Heart right ventricle (tissue), 16 donors: Measurements from ENCODE around the gene TXK. TPM values are rescaled to one million over a fixed set of nuclear protein-coding genes. Genes with fewer than 3 reads are reported as not detected.
A peak's percentile ranks its signal among the peaks of the same experiment; 100 is the strongest.

Source experiments
- ATAC-seq, 8 donors: fragments of 200-7000 bp; cut with Tn5 transposase; one replicate each; pipeline ENCODE4 v1.9.1; 2020; ENCODE audit warnings: mild to moderate bottlenecking in 8 of 8, moderate library complexity in 8 of 8, moderate number of reproducible peaks in 1 of 8
- DNase-seq, 2 donors: peaks; one replicate each; pipeline ENCODE4 v3.0.0-alpha.2; 2020
- H3K27ac ChIP-seq, 10 donors: fragments of 200-600 bp; sonication (generic) in 2 of 10; one replicate each; pipeline versions ENCODE4 v1.5.0 to v1.8.0; 2020 to 2022; ENCODE audit warnings: mild to moderate bottlenecking in 3 of 10
- H3K27me3 ChIP-seq, 7 donors: fragments of 200-600 bp; one replicate each; pipeline ENCODE4 v1.8.0; 2021 to 2022; ENCODE audit warnings: mild to moderate bottlenecking in 2 of 7
- H3K36me3 ChIP-seq, 9 donors: fragments of 200-600 bp; sonication (generic) in 1 of 9; one replicate each; pipeline versions ENCODE4 v1.5.0 to v1.8.0; 2020 to 2022; ENCODE audit warnings: mild to moderate bottlenecking in 2 of 9
- H3K4me1 ChIP-seq, 9 donors: fragments of 200-600 bp; sonication (generic) in 1 of 9; one replicate each; pipeline versions ENCODE4 v1.5.0 to v1.8.0; 2020 to 2022; ENCODE audit warnings: mild to moderate bottlenecking in 4 of 9
- H3K4me3 ChIP-seq, 10 donors: fragments of 200-600 bp; sonication (generic) in 2 of 10; one replicate each; pipeline versions ENCODE4 v1.5.0 to v1.8.0; 2020 to 2022; ENCODE audit warnings: mild to moderate bottlenecking in 7 of 10, moderate library complexity in 2 of 10
- H3K9me3 ChIP-seq, 11 donors: fragments of 200-600 bp in 10 of 11; sonication (generic) in 2 of 11; one replicate each; pipeline versions ENCODE4 v1.5.0 to v1.8.0; 2013 to 2022; ENCODE audit warnings: mild to moderate bottlenecking in 2 of 11, control low read depth in 1 of 11, moderate library complexity in 1 of 11
- WGBS, 2 donors: extraction: QIAGEN DNeasy Blood & Tissue Kit; methylation state at CpG; one replicate each; pipeline ENCODE4 v1.1.7; 2013; ENCODE audit warnings: inconsistent platforms in 1 of 2; 5-methylcytosine and 5-hydroxymethylcytosine counted together
- intact Hi-C, 10 donors: fragments of 100-400 bp; cut with DNase I; formaldehyde crosslinking; loops; one replicate each; pipeline versions ENCODE4 v1.11.1 to v1.14.2; 2022
- polyA plus RNA-seq, 2 donors: library from polyadenylated mRNA; stranded (reverse); fragments of 200-250 nt; gene quantifications; one replicate each; pipeline ENCODE4 v1.2.3, GENCODE V29; 2013
- total RNA-seq, 10 donors: library from RNA; stranded (reverse); fragmentation: NEBNext Ultra II Directional in 3 of 10; extraction: Animal tissue kit (Norgen Biotek cat#: 25700) in 3 of 10; gene quantifications; one replicate each; pipeline versions ENCODE4 v1.2.1 to v1.2.4, GENCODE V29; 2021 to 2023
- TF ChIP-seq, protein P1 (sequence below), 9 donors: fragments of 200-600 bp; sonication (generic) in 2 of 9; IDR thresholded peaks; one replicate each; pipeline versions ENCODE4 v1.5.0 to v1.8.0; 2021 to 2022; ENCODE audit warnings: antibody characterized with exemption in 9 of 9, mild to moderate bottlenecking in 5 of 9, moderate library complexity in 1 of 9
- donor health status: Arrhythmogenic right ventricular cardiomyopathy.
- donor health status: ischemic (EF 13 %, LVEDD 7.1; RV severe dilation, severe dysfunction).
- donor health status: healthy with polysubstance abuse.
- donor health status: DM: no; HTN: yes; CAD: no.
- donor health status: DM: no; HTN: no; CAD: no.
- donor health status: ischemic (EF 25% LVEDD 6.9; RV normal size, moderate dysfunction).
- donor health status: ischemic (EF 25% LVEDD 5.7; RV mildly dilated, moderate dysfunction).
- donor health status: healthy.
- donor health status: DM: yes; HTN: yes; CAD: no.
- donor health status: Ischemic cardiomyopathy.
- donor health status: ischemic (EF 35%, LVEDD 5.7; RV mildly dilated, moderate dysfunction).
- donor health status: nonischemic (EF 11% LVEDD 7.7; RV severe dilation, severe dysfunction).
- donor health status: DM: yes; HTN: yes; CAD: no.
- donor health status: PGD.
- donor health status: ischemic (EF 29% LVEDD 5.4; RV normal size, mild dysfunction).
- donor health status: nonischemic (EF 23%, LVEDD 6.1; RV moderate dilation, normal function).

The TXK gene
- total and polyA plus RNA-seq, 12 donors = 0.33 to 2.9 (median 0.85) TPM; not detected in 1

DNA sequence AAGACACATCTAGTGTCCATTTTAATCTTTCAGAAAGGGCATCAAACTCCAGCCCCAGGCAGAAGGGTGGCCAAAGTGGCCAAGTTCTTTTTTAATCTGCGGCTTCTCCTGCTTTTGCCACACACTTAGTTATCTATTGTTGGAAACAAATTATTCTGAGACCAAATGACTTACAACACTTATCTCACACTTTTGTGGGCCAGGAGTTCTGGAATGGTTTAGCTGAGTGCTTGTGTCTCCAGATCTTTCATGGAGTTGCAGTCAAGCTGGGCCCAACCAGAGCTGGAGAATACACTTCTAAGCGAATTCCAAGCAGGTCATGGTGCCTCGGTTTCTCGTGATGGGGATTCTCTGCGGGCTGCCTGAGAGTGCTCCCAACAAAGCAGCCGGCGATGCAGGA lies 4.0 kb downstream of the TXK start:
- Histone ChIP-seq H3K27ac (peak overlapping the region in 7 of 10 donors; percentile 0 to 73 (median 31)), H3K27me3 (no peaks in the 10 kb centered on the region), H3K9me3 (no peaks in the 10 kb centered on the region), H3K4me1 (peaks cover 0 to 61% (median 21%) of the 10 kb centered on the region in 9 donors), H3K4me3 (no peak overlapping the region), H3K36me3 (peaks cover 0 to 4% (median 0%) of the 10 kb centered on the region in 9 donors)
- ATAC-seq (peak in 5 of 8 donors; percentile 12 to 53 (median 34)), DNase-seq (no peak)
- intact Hi-C loops = loop anchor here in 3 of 10 donors (1.0 to 10.0 kb wide), 3 partner anchors 12 to 147 kb away; no protein-coding TSS in a partner anchor
- TF ChIP-seq, protein P1, sequence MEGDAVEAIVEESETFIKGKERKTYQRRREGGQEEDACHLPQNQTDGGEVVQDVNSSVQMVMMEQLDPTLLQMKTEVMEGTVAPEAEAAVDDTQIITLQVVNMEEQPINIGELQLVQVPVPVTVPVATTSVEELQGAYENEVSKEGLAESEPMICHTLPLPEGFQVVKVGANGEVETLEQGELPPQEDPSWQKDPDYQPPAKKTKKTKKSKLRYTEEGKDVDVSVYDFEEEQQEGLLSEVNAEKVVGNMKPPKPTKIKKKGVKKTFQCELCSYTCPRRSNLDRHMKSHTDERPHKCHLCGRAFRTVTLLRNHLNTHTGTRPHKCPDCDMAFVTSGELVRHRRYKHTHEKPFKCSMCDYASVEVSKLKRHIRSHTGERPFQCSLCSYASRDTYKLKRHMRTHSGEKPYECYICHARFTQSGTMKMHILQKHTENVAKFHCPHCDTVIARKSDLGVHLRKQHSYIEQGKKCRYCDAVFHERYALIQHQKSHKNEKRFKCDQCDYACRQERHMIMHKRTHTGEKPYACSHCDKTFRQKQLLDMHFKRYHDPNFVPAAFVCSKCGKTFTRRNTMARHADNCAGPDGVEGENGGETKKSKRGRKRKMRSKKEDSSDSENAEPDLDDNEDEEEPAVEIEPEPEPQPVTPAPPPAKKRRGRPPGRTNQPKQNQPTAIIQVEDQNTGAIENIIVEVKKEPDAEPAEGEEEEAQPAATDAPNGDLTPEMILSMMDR (IDR thresholded peaks at IDR 0.05) = no peak
- 69 to 81% methylated on average over 7 of the region's 7 CpGs for WGBS, 2 donors

DNA sequence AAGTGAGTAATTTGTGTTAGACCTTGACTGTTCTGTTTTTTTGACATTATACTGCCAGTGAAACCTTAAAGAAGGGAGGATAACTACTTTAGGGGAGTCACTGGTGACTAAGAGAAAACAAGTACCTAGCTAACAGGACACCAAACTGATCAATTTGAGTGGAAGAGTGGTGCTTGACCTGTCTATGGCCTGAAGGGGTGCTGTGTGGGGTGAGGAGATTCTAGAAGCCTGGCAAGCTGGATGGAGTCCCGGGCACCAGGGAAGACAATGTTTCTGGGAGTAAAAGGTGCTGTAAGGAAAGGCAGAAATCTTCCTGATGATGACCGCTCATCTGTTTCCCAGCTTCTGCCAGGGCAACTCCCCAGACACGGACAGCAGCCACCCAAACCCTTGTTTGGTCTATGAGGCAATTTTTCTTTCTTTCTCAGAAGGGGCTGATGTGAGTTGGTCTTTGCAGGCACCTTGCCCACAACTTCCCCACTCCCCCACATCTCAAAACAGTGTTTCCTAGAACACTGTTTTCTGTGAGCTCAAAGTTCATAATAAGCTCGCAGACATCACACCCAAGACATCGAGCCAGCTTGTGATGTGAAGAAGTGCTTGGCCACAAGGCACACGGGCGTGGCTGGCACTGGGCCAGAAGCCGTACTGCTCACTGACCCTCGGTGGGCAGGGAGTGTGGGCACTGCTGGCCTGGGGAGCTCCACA lies 4.6 kb downstream of the TXK start:
- ATAC-seq (peak in 4 of 8 donors; percentile 12 to 58 (median 22)), DNase-seq (peak in 1 of 2 donors; percentile 33)
- no peaks in the 10 kb centered on the region for H3K9me3 ChIP-seq
- no peaks in the 10 kb centered on the region for H3K27me3 ChIP-seq
- H3K36me3 ChIP-seq = no peaks in the 10 kb centered on the region
- peak overlapping the region in 5 of 10 donors; percentile 29 to 73 (median 49) for H3K27ac ChIP-seq
- 34 to 39% methylated on average over 9 of the region's 9 CpGs for whole genome bisulfite sequencing, 2 donors
- no peak overlapping the region for H3K4me3 ChIP-seq
- intact Hi-C loops = loop anchor here in 7 of 10 donors (1.0 to 10.0 kb wide), 4 partner anchors 11 to 418 kb away; no protein-coding TSS in a partner anchor
- TF ChIP-seq, protein P1 (IDR thresholded peaks at IDR 0.05) = peak in 3 of 9 donors; percentile 5 to 11 (median 10)
- H3K4me1 ChIP-seq = peaks cover 0 to 61% (median 21%) of the 10 kb centered on the region in 9 donors

DNA sequence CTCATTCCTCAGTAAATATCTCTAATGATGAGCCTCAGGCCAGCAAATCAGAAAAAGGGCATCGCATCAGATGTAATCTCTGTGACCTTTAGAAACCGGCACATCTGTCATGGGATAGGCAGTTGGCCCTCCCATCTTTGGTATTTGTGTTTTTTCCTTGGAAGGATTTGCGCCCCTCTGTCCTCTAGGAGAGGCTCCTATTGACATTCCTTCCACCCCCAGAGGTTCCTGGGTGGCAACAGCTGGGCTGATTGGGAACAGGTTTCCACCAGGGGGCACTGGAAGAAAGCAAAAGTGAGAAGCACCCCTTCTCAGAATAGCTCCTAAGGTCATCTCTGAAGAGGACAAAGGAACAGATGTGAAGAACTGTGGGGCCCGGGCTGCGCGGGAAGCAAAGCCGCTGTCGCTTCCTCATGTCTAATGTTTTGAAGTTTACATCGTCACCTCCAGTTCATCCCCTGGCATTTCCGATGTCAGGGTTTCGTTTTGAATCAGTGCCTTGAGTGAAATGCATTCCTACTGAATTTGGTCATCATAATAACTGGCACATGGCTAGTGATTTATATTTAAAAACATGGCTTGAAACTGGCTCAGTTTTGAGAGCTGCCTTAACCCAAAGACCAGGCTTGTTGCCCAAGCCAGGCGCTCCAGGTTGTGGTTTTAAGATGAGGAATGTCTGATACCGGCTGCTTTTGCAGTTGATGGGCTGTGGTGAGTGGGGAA lies 6.2 kb downstream of the TXK start:
- Histone ChIP-seq H3K27ac (peak overlapping the region in 7 of 10 donors; percentile 25 to 72 (median 42)), H3K9me3 (no peaks in the 10 kb centered on the region), H3K36me3 (no peaks in the 10 kb centered on the region), H3K27me3 (no peaks in the 10 kb centered on the region), H3K4me1 (peaks cover 0 to 51% (median 18%) of the 10 kb centered on the region in 9 donors), H3K4me3 (peak overlapping the region in 5 of 10 donors; percentile 13 to 32 (median 16))
- TF ChIP-seq, protein P1 (IDR thresholded peaks at IDR 0.05) = peak; percentile 30 to 70 (median 60)
- WGBS, 2 donors = 11 to 13% methylated on average over 13 of the region's 13 CpGs
- DNase-seq (peak; percentile 34 to 70), ATAC-seq (peak; percentile 67 to 91 (median 84))
- intact Hi-C loops = loop anchor here in 4 of 10 donors (5.0 to 10.0 kb wide), 3 partner anchors 147 to 419 kb away; no protein-coding TSS in a partner anchor

DNA sequence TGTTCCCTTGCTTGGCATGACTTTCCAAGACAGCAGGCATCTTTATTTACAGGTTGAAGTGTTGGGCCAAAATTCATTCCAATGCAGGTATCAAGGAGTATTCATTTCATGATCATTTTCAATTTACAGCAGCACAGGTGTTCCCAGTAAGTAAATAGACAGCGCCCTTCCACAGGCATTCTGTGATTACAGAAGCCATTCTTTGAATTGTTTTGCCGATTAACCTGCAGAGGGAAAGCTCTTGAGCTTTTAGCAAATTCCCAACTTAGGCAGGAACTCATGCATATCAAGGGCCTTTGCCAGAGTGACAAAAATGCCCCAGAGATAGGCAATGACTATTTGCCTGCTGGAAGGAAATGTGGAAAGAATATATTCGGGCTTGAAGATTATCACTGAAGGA lies 6.8 kb downstream of the TXK start:
- H3K4me1 ChIP-seq = peaks cover 0 to 51% (median 18%) of the 10 kb centered on the region in 9 donors
- peak overlapping the region in 4 of 10 donors; percentile 15 to 72 (median 34) for H3K27ac ChIP-seq
- TF ChIP-seq, protein P1 (IDR thresholded peaks at IDR 0.05) = no peak
- H3K36me3 ChIP-seq = no peaks in the 10 kb centered on the region
- no peaks in the 10 kb centered on the region for H3K27me3 ChIP-seq
- no peak overlapping the region for H3K4me3 ChIP-seq
- WGBS, 2 donors = 29 to 31% methylated on average over 3 of the region's 3 CpGs
- no peak for DNase-seq
- no peaks in the 10 kb centered on the region for H3K9me3 ChIP-seq
- intact Hi-C loops = loop anchor here in 4 of 10 donors (5.0 to 10.0 kb wide), 3 partner anchors 148 to 420 kb away; no protein-coding TSS in a partner anchor
- ATAC-seq = no peak
